Measurements from ENCODE around the gene ERCC6L. TPM values are rescaled to one million over a fixed set of nuclear protein-coding genes. Genes with fewer than 3 reads are reported as not detected.

ERCC6L gene
- total RNA-seq (2012; rRNA removed) (5.4 and 8.1 TPM in 2 replicates), polyA plus RNA-seq (2012; rRNA removed) (1.8 and 2.3 TPM in 2 replicates), Bru-seq, nascent RNA (percentile 36 among the genes with signal in this experiment), BruChase-seq, experiment 1, labeled RNA remaining after a 6-hour chase (percentile 36 among the genes with signal in this experiment), BruChase-seq, experiment 2, labeled RNA remaining after a 2-hour chase (percentile 39 among the genes with signal in this experiment)
- polyA plus RNA-seq (2012; cell fraction: cytosol; rRNA removed): 0.15 and 0.24 TPM in 2 replicates
- 0.05 and 0.41 TPM in 2 replicates for polyA plus RNA-seq (2012; cell fraction: nucleus; rRNA removed; ENCODE audit: low replicate concordance)
- long read RNA-seq, full-length matches to known transcripts: 3 of 3 reads
- long read RNA-seq, partial matches to known transcripts: 0 of 3 reads
- long read RNA-seq, other reads (novel, unspliced or antisense): 0 of 3 reads

- Histone ChIP-seq H3K27ac (ENCODE audit: insufficient read depth, low read length) (peak within 1 kb of the TSS; percentile 11; the same call in 1 of the 2 replicates), H3K18ac (ENCODE audit: low read depth, low read length) (no peak within 1 kb of the TSS), H2AFZ (replicated peaks; ENCODE audit: low read length, poor library complexity) (peak within 1 kb of the TSS; percentile 96), H3K9me1 (ENCODE audit: insufficient read depth, low read length) (no peaks in the 10 kb centered on the region), H3K79me1 (ENCODE audit: low read depth in 1 of 2, low read length in 2 of 2) (peaks cover 4 to 7% of the 10 kb centered on the region in 2 experiments; a peak in 1 of 4 replicates), H2AK5ac (ENCODE audit: low read depth, low read length) (0 out of 2 replicates have a peak within 1 kb of the TSS, but pooled peaks have one; percentile 49), H3K4ac (ENCODE audit: low read depth, low read length) (peak within 1 kb of the TSS; percentile 79), H4K8ac (ENCODE audit: low read depth in 2 of 2, low read length in 2 of 2) (peak within 1 kb of the TSS; percentile 42 to 95; a peak in 3 of 4 replicates), H3K4me3 (ENCODE audit: insufficient read depth, low read depth, low read length) (peak within 1 kb of the TSS; percentile 32), H3K56ac (ENCODE audit: extremely low read depth, insufficient read depth, low read length) (no peak within 1 kb of the TSS), H3K36me3 (ENCODE audit: control insufficient read depth, insufficient read depth, low read length) (no peaks in the 10 kb centered on the region), H2BK120ac (ENCODE audit: low read depth, low read length) (no peak within 1 kb of the TSS), H4K5ac (ENCODE audit: low read depth, low read length) (0 out of 2 replicates have a peak within 1 kb of the TSS, but pooled peaks have one; percentile 1), H3K9ac (ENCODE audit: low read depth, low read length) (peak within 1 kb of the TSS; percentile 3; the same call in 1 of the 2 replicates), H3K14ac (replicated peaks; ENCODE audit: low read depth, low read length) (no peak within 1 kb of the TSS; the same call in 1 of the 2 replicates), H3K9me3 (ENCODE audit: control insufficient read depth, insufficient read depth, low read length) (no peaks in the 10 kb centered on the region), H2AK9ac (replicated peaks; ENCODE audit: low read depth, low read length, poor library complexity) (peak within 1 kb of the TSS; percentile 84), H3K23ac (ENCODE audit: low read depth, low read length) (0 out of 2 replicates have a peak within 1 kb of the TSS, but pooled peaks have one; percentile 24), H2BK5ac (ENCODE audit: low read depth, low read length, poor library complexity, severe bottlenecking) (no peak within 1 kb of the TSS), H3K4me1 (ENCODE audit: control insufficient read depth, insufficient read depth, low read length) (no peaks in the 10 kb centered on the region), H3K4me2 (ENCODE audit: low read depth, low read length) (peak within 1 kb of the TSS; percentile 91), H4K91ac (ENCODE audit: insufficient read depth, low read depth, low read length) (0 out of 2 replicates have a peak within 1 kb of the TSS, but pooled peaks have one; percentile 6), H2BK15ac (ENCODE audit: low read depth, low read length) (no peak within 1 kb of the TSS), H4K20me1 (ENCODE audit: insufficient read depth, low read length) (no peaks in the 10 kb centered on the region), H3K27me3 (ENCODE audit: control insufficient read depth, insufficient read depth, low read length) (peaks cover 2% of the 10 kb centered on the region; the same call in 1 of the 2 replicates), H2BK20ac (ENCODE audit: low read depth, low read length) (no peak within 1 kb of the TSS)
- CTCF ChIA-PET: no interaction called here
- intact Hi-C loops (cut with micrococcal nuclease): no loop called here
- ATAC-seq (ENCODE audit: low read depth): peak; percentile 98
- BruUV-seq (replicated peaks): no TSS peak
- TF ChIP-seq MAFK (IDR thresholded peaks at IDR 0.05; ENCODE audit: low read depth, low read length) (no peak), CHD1 (IDR thresholded peaks at IDR 0.05; ENCODE audit: low read depth, low read length) (no peak), ELK1 (IDR thresholded peaks at IDR 0.05; ENCODE audit: borderline replicate concordance, low read depth, low read length) (no peak), NFE2L2 (IDR thresholded peaks at IDR 0.05; ENCODE audit: low read depth, low read length) (no peak), CTCF (conservative IDR thresholded peaks at IDR 0.05; ENCODE audit: low read depth, low read length) (no peak), CEBPB (IDR thresholded peaks at IDR 0.05; ENCODE audit: low read depth, low read length) (no peak)
- DNase-seq: peak; percentile 80
- dilution Hi-C loops (cut with HindIII; ENCODE audit: low sequenced_read_pairs, unreplicated experiment): no loop called here
- WGBS, 2 experiments (ENCODE audit: extremely low coverage in 2 of 2, insufficient read length in 1 of 2): 38% methylated on average over 18 of the region's 59 CpGs; no CpG with 5 or more reads in 1 of the 2 experiments
- POLR2A ChIA-PET (ENCODE audit: unreplicated experiment): no interaction called here
- in situ Hi-C loops (cut with MboI; ENCODE audit: low sequenced_read_pairs): no loop called here
Measured at GRCh38 chrX:72238721-72239475, at the start of gene ERCC6L. ERCC6L (minus strand) TSS chrX:72239027; CDS start chrX:72238911, 116 bp downstream.

Data from IMR-90 (cell line).